Mesenchymal stem cell (in vitro differentiated cells and primary cell): Measurements from ENCODE around the gene PNN.
"Not testable (repeated sequence)": the region's sequence is repeated elsewhere in the genome, so short reads cannot be mapped to it uniquely, and the experiment has no call there.

Experiments used
- DNase-seq: peaks from one replicate; pipeline ENCODE4 v3.0.0-alpha.2; 2013
- H2AFZ ChIP-seq: one replicate; pipeline ENCODE4 v1.6.1; 2013; ENCODE audit warnings: low read depth, mild to moderate bottlenecking, control low read depth, inconsistent platforms, low read length, moderate library complexity
- H2AK5ac ChIP-seq: 2 replicates; pipeline ENCODE4 v1.6.1; 2013; ENCODE audit warnings: low read length, moderate library complexity, mild to moderate bottlenecking, inconsistent platforms; ENCODE audit not compliant: severe bottlenecking
- H2BK120ac ChIP-seq: one replicate; pipeline ENCODE4 v1.6.1; 2013; ENCODE audit warnings: low read depth, mild to moderate bottlenecking, inconsistent platforms, low read length, moderate library complexity
- H2BK12ac ChIP-seq, 2 experiments: one replicate each; pipeline ENCODE4 v1.6.1; 2013; ENCODE audit warnings: inconsistent platforms in 2 of 2, low read length in 2 of 2, mild to moderate bottlenecking in 2 of 2, moderate library complexity in 2 of 2, control low read depth in 1 of 2
- H2BK15ac ChIP-seq: one replicate; pipeline ENCODE4 v1.6.1; 2013; ENCODE audit warnings: mild to moderate bottlenecking, low read depth, inconsistent platforms; ENCODE audit not compliant: poor library complexity, severe bottlenecking
- H2BK5ac ChIP-seq: 2 replicates; pipeline ENCODE4 v1.6.1; 2013; ENCODE audit warnings: low read depth, mild to moderate bottlenecking, low read length, control low read depth, inconsistent platforms; ENCODE audit not compliant: poor library complexity, severe bottlenecking
- H3K14ac ChIP-seq, 2 experiments: one replicate each; pipeline ENCODE4 v1.6.1; 2013; ENCODE audit warnings: inconsistent platforms in 2 of 2, low read length in 2 of 2, control low read depth in 1 of 2, mild to moderate bottlenecking in 1 of 2, moderate library complexity in 1 of 2
- H3K18ac ChIP-seq, 2 experiments: one replicate each; pipeline ENCODE4 v1.6.1; 2013; ENCODE audit warnings: inconsistent platforms in 2 of 2, low read length in 2 of 2, control low read depth in 1 of 2, low read depth in 1 of 2, mild to moderate bottlenecking in 1 of 2
- H3K23ac ChIP-seq, 2 experiments: one replicate each; pipeline ENCODE4 v1.6.1; 2013; ENCODE audit warnings: inconsistent platforms in 2 of 2, low read length in 2 of 2, mild to moderate bottlenecking in 2 of 2, moderate library complexity in 2 of 2, control low read depth in 1 of 2
- H3K27ac ChIP-seq: 2 replicates; pipeline ENCODE4 v1.5.1; 2013; ENCODE audit warnings: mild to moderate bottlenecking, moderate library complexity, low read length, control low read depth, inconsistent platforms; ENCODE audit not compliant: poor library complexity, severe bottlenecking
- H3K27me3 ChIP-seq, 2 experiments: 2 replicates each; pipeline versions ENCODE4 v1.6.1 to v1.7.0; 2013; ENCODE audit warnings: low read length in 2 of 2, mild to moderate bottlenecking in 2 of 2, moderate library complexity in 2 of 2, control low read depth in 1 of 2, inconsistent platforms in 1 of 2; ENCODE audit not compliant: control insufficient read depth in 1 of 2, insufficient read depth in 1 of 2
- H3K36me3 ChIP-seq, 2 experiments: 2 replicates each; pipeline versions ENCODE4 v1.6.1 to v1.7.0; 2013; ENCODE audit warnings: low read length in 2 of 2, control low read depth in 1 of 2, inconsistent platforms in 1 of 2, low read depth in 1 of 2, mild to moderate bottlenecking in 1 of 2; ENCODE audit not compliant: insufficient read depth in 2 of 2, control insufficient read depth in 1 of 2
- H3K4ac ChIP-seq, 2 experiments: one replicate each; pipeline ENCODE4 v1.6.1; 2013; ENCODE audit warnings: inconsistent platforms in 2 of 2, low read length in 2 of 2, mild to moderate bottlenecking in 2 of 2, moderate library complexity in 2 of 2, control low read depth in 1 of 2, low read depth in 1 of 2
- H3K4me1 ChIP-seq: 2 replicates; pipeline ENCODE4 v1.6.1; 2013; ENCODE audit warnings: low read depth, low read length, control low read depth; ENCODE audit not compliant: control insufficient read depth, insufficient read depth
- H3K4me2 ChIP-seq: 2 replicates; pipeline ENCODE4 v1.6.1; 2013; ENCODE audit warnings: low read length, mild to moderate bottlenecking, inconsistent platforms; ENCODE audit not compliant: poor library complexity, severe bottlenecking
- H3K4me3 ChIP-seq, 2 experiments: 2 replicates each; pipeline versions ENCODE4 v1.5.1 to v1.7.0; 2013; ENCODE audit warnings: low read length in 2 of 2, mild to moderate bottlenecking in 2 of 2, control low read depth in 1 of 2, low read depth in 1 of 2; ENCODE audit not compliant: insufficient read depth in 1 of 2
- H3K79me1 ChIP-seq: replicated peaks from 2 replicates; pipeline ENCODE4 v1.6.1; 2013; ENCODE audit warnings: mild to moderate bottlenecking, control low read depth, low read length, inconsistent platforms; ENCODE audit not compliant: poor library complexity, severe bottlenecking
- H3K9ac ChIP-seq: 2 replicates; pipeline ENCODE4 v1.7.0; 2013; ENCODE audit warnings: mild to moderate bottlenecking, low read length, moderate library complexity
- H3K9me3 ChIP-seq: 2 replicates; pipeline ENCODE4 v1.7.0; 2013; ENCODE audit warnings: mild to moderate bottlenecking, low read length; ENCODE audit not compliant: control insufficient read depth
- H4K8ac ChIP-seq: one replicate; pipeline ENCODE4 v1.6.1; 2013; ENCODE audit warnings: inconsistent platforms, mild to moderate bottlenecking, low read length, moderate library complexity
- H4K91ac ChIP-seq: one replicate; pipeline ENCODE4 v1.6.1; 2013; ENCODE audit warnings: mild to moderate bottlenecking, low read length, inconsistent platforms
- WGBS: methylation state at CpG from one replicate; pipeline ENCODE4 v1.1.7; 2013; ENCODE audit warnings: mixed read lengths; 5-methylcytosine and 5-hydroxymethylcytosine counted together

Gene PNN

DNA sequence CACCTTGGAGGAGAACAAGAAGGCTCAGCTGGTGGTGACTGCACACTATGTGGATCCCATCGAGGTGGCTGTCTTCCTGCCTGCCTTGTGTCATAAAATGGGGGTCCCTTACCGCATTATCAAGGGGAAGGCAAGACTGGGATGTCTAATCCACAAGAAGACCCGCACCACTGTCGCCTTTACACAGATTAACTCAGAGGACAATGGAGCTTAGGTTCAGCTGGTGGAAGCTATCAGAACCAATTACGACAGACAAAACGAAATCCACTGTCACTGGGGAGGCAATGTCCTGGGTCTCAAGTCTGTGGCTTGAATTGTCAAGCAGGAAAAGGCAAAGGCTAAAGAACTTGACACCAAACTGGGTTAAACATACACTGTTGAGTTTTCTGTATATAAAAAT, 17.6 kb upstream of the PNN start:
- H3K27me3 ChIP-seq = no peaks in the 10 kb centered on the region
- no peak overlapping the region for H3K23ac ChIP-seq
- no peak overlapping the region for H4K8ac ChIP-seq
- H2BK120ac ChIP-seq = no peak overlapping the region
- H3K4me3 ChIP-seq = no peak overlapping the region
- H4K91ac ChIP-seq = no peak overlapping the region
- no peak overlapping the region for H2AK5ac ChIP-seq
- no peak for DNase-seq
- H2AFZ ChIP-seq = no peak overlapping the region
- 97% methylated on average over 6 of the region's 6 CpGs for WGBS
- no peak overlapping the region for H2BK12ac ChIP-seq
- no peak overlapping the region for H3K18ac ChIP-seq
- H3K36me3 ChIP-seq = peaks cover 38 to 70% of the 10 kb centered on the region in 2 experiments
- no peak overlapping the region for H3K4me2 ChIP-seq
- H3K4ac ChIP-seq = no peak overlapping the region
- no peak overlapping the region for H3K14ac ChIP-seq
- H2BK5ac ChIP-seq = no peak overlapping the region
- no peaks in the 10 kb centered on the region for H3K9me3 ChIP-seq
- H3K79me1 ChIP-seq = peaks cover 32% of the 10 kb centered on the region
- H2BK15ac ChIP-seq = no peak overlapping the region
- H3K27ac ChIP-seq = no peak overlapping the region
- H3K9ac ChIP-seq = no peak overlapping the region
- H3K4me1 ChIP-seq = peaks cover 2% of the 10 kb centered on the region

DNA sequence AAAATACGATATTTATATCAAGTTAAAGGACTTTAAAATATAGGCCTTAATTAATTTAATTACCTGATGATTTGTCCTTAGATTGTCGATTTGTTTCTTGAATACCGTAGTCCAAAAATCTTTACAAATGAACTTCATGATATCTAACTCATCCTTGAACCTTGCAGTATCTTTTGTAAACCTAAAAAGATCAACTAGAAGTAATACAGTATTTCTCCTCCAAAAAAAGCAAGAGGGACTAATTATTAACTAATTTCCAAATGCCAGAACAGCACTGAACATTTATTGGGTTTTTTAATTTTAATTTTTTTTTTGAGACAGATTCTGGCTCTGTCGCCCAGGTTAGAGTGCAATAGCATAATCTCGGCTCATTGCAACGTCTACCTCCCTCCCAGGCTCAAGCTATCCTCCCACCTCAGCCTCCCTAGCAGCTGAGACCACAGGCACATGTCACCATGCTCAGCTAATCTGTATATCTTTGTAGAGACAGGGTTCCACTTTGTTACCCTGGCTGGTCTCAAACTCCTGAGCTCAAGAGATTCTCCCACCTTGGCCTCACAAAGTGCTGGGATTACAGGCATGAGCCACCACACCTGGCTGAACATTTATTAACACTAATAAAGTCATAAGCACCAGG, 16.7 kb upstream of the PNN start:
- Histone ChIP-seq H3K4ac (no peak overlapping the region), H4K8ac (no peak overlapping the region), H2BK5ac (no peak overlapping the region), H3K9ac (no peak overlapping the region), H3K4me2 (no peak overlapping the region), H3K14ac (no peak overlapping the region), H2AK5ac (no peak overlapping the region), H3K27me3 (no peaks in the 10 kb centered on the region), H3K9me3 (no peaks in the 10 kb centered on the region), H3K27ac (no peak overlapping the region), H2BK12ac (no peak overlapping the region), H3K36me3 (peaks cover 35 to 68% of the 10 kb centered on the region in 2 experiments), H4K91ac (no peak overlapping the region), H3K4me1 (peaks cover 2% of the 10 kb centered on the region), H3K4me3 (no peak overlapping the region), H3K79me1 (peaks cover 32% of the 10 kb centered on the region), H3K18ac (no peak overlapping the region), H2BK120ac (no peak overlapping the region), H2AFZ (no peak overlapping the region), H2BK15ac (no peak overlapping the region), H3K23ac (no peak overlapping the region)
- DNase-seq = no peak
- 97% methylated on average over 5 of the region's 6 CpGs for WGBS

DNA sequence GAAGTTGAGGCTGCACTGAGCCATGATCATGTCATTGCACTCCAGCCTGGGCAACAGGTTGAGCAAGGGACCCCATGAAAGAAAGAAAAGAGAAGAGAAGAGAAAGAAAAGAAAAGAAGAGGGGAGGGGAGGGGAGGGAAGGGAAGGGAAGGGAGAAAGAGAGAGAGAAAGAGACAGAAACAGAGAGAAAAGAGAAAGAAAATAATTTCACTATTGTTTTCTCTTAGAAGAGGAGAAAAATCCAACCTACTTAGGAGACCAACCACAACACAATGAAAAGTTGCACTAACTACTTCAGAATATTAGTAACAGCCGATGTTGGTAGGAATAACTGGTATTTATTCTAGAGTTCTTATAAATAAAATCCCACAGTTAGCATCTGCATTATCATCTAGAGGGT, 14.6 kb upstream of the PNN start:
- H3K79me1 ChIP-seq = peaks cover 30% of the 10 kb centered on the region
- peaks cover 26 to 64% of the 10 kb centered on the region in 2 experiments for H3K36me3 ChIP-seq
- H3K9ac ChIP-seq = no peak overlapping the region
- H3K27me3 ChIP-seq = no peaks in the 10 kb centered on the region
- no peak overlapping the region for H3K14ac ChIP-seq
- H3K9me3 ChIP-seq = no peaks in the 10 kb centered on the region
- no peak overlapping the region for H3K18ac ChIP-seq
- no peak overlapping the region for H3K4me3 ChIP-seq
- no peak overlapping the region for H2BK15ac ChIP-seq
- DNase-seq = no peak
- no peak overlapping the region for H2AFZ ChIP-seq
- no peak overlapping the region for H3K4ac ChIP-seq
- no peak overlapping the region for H3K23ac ChIP-seq
- H3K27ac ChIP-seq = no peak overlapping the region
- H4K91ac ChIP-seq = no peak overlapping the region
- no peak overlapping the region for H2BK5ac ChIP-seq
- no peak overlapping the region for H2AK5ac ChIP-seq
- no peak overlapping the region for H3K4me2 ChIP-seq
- H2BK120ac ChIP-seq = no peak overlapping the region
- H4K8ac ChIP-seq = no peak overlapping the region
- peaks cover 2% of the 10 kb centered on the region for H3K4me1 ChIP-seq
- H2BK12ac ChIP-seq = no peak overlapping the region
- no CpG with 5 or more reads among the region's 1 CpG for WGBS

DNA sequence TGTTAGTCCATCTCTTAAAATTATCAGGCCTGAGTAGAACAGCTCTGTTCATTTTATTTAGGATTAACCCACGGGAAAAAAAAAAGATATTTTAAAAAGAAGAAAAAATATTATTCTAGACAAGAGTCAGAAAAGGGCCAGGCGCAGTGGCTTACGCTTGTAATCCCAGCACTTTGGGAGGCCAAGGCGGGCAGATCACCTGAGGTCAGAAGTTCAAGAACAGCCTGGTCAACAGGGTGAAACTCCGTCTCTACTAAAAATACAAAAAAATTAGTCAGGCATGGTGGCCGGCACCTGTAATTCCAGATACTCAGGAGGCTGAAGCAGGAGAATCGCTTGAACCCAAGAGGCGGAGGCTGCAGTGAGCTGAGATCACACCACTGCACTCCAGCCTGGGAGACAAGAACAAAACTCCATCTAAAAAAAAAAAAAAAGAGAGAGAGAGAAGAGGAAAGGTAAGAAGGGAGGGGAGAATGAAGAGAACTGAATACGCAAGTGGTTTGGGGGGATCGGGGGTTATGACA, 7.2 kb upstream of the PNN start:
- not testable (repeated sequence) for H2BK120ac ChIP-seq, H3K14ac ChIP-seq, H3K9me3 ChIP-seq, H3K4ac ChIP-seq, H3K18ac ChIP-seq, H3K27me3 ChIP-seq, H2AFZ ChIP-seq, H4K8ac ChIP-seq, H3K4me1 ChIP-seq, H3K79me1 ChIP-seq, H3K4me2 ChIP-seq, H3K23ac ChIP-seq, H3K27ac ChIP-seq, H4K91ac ChIP-seq, H2AK5ac ChIP-seq, H2BK15ac ChIP-seq, DNase-seq, H2BK12ac ChIP-seq, H2BK5ac ChIP-seq
- 100% methylated on average over 6 of the region's 10 CpGs for WGBS
- Histone ChIP-seq H3K4me3 (peak overlapping the region in 1 of 2 experiments; percentile 100), H3K9ac (peak overlapping the region; percentile 98), H3K36me3 (peaks cover 2 to 28% of the 10 kb centered on the region in 2 experiments)
